A172 (cell line): ENCODE measurements around the gene IRX4. TPM values are rescaled to one million over a fixed set of nuclear protein-coding genes. Genes with fewer than 3 reads are reported as not detected.
"Not testable (repeated sequence)": the region's sequence is repeated elsewhere in the genome, so short reads cannot be mapped to it uniquely, and the experiment has no call there.

Experiments used
- DNase-seq: peaks from one replicate; pipeline ENCODE4 v3.0.0-alpha.2; 2015; ENCODE audit warnings: low spot score
- total RNA-seq: library from RNA; depleted of rRNA; stranded (reverse); fragments of >200 nt; shearing (Covaris generic); gene quantifications from 2 replicates; pipeline ENCODE4 v1.2.3, GENCODE V29; 2014

IRX4 gene
- total RNA-seq, 1 experiment from 2014 or later, result not detected

- DNase-seq, result no peak
Measured at GRCh38 chr5:1878050-1878849, 4.5 kb downstream of the IRX4 start.

GRCh38 chr5:1877103-1878049 lies 5.3 kb downstream of the IRX4 start:
- DNase-seq, result no peak

- no peak for DNase-seq
Measured at GRCh38 chr5:1876660-1877064, 6.1 kb downstream of the IRX4 start.

DNA sequence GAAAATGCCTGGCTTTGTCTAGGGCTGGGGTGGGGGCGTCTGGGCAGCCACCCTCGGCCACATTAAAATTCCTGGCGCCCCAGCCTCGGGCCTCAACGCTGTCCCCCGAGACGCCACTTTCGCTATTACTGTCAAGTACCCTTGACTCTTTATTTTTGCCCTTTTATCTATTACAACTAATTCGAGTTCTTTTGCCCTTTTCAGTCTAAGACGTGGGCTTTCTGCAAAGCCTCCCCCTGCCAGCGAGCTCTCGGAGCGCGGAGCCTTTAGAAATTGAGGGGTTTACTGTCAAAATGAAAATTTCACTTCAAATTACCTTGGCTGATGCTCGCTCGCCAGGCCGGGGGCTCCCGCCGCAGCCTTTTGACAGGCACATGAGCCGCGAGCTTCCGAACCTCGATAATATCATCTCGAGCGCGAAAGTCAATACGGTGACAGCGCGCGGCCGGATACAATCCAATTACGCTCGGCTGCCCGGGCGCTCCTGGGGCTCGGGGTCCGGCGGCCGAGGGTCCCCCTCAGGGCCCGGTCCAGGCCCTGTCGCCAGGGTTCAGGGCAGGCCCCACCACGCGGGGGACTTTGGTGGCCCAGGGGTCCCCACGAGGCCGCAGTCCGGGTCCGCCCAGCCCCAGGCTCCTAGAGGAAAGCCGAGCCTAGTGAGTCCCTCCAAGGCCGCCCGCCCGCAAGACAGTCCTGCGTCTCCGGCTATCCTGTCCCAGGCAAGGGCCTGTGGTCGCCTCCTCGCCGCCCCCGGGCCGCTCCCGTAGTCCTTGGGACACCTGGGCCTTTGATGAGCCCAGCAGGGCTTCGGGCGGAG lies 6.7 kb downstream of the IRX4 start:
- DNase-seq, result no peak

- no peak for DNase-seq
Measured at GRCh38 chr5:1875281-1875842, 7.4 kb downstream of the IRX4 start.

DNA sequence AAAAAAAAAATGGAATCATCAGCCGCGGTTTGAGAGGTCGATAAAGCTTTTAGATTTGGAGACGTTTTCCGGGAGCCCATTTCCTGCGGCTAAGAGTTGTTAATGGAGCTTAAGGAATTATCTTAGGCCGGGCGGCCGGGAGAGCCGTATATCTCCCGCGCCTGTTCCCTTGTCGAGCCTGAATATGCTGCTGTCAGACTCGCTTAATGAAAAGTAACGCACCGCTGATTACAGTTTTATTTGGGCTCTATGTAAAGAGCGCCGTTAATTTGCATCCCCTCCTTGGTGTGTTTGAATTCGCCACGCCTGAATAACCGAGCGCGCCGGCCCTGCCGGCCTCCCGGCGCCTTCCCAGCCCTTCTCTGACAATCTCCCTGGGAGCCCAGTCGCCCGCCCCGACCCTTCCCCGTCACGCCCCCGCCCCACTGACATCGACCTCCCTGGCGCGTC lies 7.9 kb downstream of the IRX4 start:
- DNase-seq, result no peak

GRCh38 chr5:1874348-1874747 lies 8.4 kb downstream of the IRX4 start:
- no peak for DNase-seq

- no peak for DNase-seq
Measured at GRCh38 chr5:1873243-1873959, 9.3 kb downstream of the IRX4 start.

DNA sequence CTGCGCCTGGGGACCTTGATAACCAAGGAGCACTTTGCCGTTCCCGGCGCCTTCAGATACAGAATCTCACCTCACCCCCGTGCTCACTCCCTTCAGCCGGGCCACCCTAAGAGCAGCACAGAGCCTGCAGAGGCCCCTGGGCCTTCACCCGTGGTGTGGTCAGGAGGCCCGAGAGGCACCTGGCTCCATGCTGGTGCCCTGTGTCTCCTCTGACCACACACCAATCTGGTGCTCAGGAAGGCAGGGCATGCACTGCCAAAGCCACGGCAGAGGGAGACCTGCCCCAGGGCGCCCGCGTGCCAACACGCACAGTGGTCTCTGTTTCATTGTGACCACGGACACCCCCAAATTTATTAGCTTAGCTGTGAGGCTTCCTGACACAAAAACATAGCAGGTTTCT lies 11.3 kb downstream of the IRX4 start:
- no peak for DNase-seq

GRCh38 chr5:1870435-1871272 lies 12.1 kb downstream of the IRX4 start:
- not testable (repeated sequence) for DNase-seq

DNA sequence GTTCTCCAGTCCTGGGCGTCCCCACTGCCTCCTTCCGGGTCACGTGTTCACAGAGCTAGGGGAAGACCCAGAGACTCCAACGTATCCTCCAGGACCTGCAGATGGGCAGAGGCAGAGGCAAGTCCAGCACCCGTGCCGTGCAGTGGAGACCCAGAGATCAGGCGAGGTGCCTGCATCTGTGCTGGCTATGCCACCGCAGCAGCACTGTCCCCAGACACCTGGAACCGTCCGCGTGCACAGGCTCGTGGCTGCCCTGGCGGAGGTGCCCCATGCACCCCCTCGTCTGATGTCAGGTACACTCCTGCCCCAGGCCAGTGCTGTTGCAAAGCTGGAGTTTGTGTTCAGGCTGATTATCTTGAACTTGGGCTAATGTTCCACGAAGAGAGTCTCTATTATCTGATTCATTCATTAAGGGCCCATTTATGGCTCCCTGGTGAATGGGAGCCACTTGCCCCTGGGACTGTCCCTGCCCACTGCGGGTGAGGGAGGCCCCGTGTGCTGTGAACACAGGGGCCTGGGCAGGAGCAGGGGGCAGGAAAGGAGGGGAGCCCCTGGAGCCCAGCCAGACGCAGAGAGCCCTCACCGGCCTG lies 13.7 kb downstream of the IRX4 start:
- no peak for DNase-seq

DNA sequence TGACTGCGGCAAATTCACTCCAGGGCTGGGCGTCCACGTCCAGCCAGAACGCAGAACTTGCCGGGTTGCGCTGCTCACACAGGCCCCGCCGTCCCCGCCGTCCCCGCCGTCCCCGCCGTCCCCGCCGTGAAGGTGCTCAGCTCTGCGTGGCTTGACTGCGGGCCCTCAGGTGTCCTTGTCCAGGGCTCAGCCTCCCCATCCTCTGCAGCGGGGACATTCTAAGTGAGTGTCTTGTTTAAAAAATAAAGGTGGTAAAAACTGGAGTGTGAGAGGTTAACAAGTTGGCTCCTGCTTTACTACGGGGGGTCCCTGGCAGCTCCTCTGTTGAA lies 14.9 kb downstream of the IRX4 start:
- no peak for DNase-seq

DNA sequence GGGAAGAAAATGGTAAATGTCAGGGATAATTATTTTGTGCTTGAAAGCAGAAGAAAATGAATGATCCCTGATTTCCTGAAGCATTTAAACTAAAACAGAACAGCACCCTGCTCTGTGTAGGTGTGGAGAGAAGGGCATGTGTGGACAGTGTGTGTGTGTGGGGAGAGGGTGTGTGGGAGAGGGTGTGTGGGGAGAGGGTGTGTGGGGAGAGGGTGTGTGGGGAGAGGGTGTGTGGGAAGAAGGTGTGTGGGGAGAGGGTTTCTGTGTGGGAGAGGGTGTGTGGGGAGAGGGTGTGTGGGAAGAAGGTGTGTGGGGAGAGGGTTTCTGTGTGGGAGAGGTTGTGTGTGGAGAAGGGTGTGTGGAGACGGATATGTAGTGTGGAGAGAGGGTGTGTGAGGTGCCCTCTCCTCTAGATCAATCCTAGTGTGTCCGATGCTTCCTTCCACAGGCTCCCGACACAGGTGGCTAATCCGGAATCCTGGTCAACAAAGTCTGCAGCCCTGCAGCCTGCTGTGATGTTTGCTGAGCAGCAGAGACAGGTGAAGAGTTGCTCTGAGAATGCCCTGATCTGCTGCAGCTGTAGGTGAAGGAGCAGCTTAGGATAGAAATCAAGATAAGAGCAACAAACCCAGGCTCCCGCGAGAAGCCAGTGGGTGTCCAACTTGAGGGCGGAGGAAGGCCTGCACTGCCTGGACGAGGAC lies 15.5 kb downstream of the IRX4 start:
- DNase-seq, result no peak

DNA sequence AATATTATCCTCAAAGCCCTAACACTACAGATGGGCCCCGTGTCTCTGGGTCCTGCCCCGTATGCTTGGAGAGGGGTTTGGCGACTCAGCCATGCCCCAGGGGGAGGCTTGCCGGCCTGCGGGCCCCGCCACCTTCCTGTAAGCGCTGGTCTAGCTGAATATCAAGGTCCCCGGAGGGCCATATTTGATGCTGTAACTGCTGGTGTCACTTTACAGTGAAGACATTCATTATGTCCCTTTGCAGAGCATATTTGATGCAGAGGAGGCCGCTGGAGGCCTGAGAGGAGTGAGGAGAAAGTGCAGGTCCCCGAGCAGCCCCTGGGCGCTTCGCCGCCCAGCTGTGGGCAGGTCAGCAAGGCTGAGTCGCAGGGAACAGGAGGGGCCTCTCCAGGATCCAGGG lies 16.8 kb downstream of the IRX4 start:
- no peak for DNase-seq

GRCh38 chr5:1865486-1865885 lies 17.2 kb downstream of the IRX4 start:
- no peak for DNase-seq

- no peak for DNase-seq
Measured at GRCh38 chr5:1864896-1865440, 17.8 kb downstream of the IRX4 start.

- DNase-seq, result no peak
Measured at GRCh38 chr5:1860949-1861348, 21.8 kb downstream of the IRX4 start.

GRCh38 chr5:1860021-1860610 lies 22.6 kb downstream of the IRX4 start:
- no peak for DNase-seq
